Skeletal muscle satellite cell (primary cell): ENCODE data around the gene FOXP2.

ENCODE experiments used
- H3K27me3 ChIP-seq: 2 replicates; pipeline ENCODE4 v1.7.0; 2013; ENCODE audit warnings: low read length; ENCODE audit not compliant: control insufficient read depth, insufficient read depth
- H3K36me3 ChIP-seq: 2 replicates; pipeline ENCODE4 v1.7.0; 2013; ENCODE audit warnings: mild to moderate bottlenecking, control low read depth, low read length; ENCODE audit not compliant: insufficient read depth
- H3K4me1 ChIP-seq: 2 replicates; pipeline ENCODE4 v1.7.0; 2013; ENCODE audit warnings: low read length; ENCODE audit not compliant: control insufficient read depth, insufficient read depth
- H3K4me2 ChIP-seq: 2 replicates; pipeline ENCODE4 v1.7.0; 2013; ENCODE audit warnings: mild to moderate bottlenecking, low read length
- H3K4me3 ChIP-seq: 2 replicates; pipeline ENCODE4 v1.7.0; 2013; ENCODE audit warnings: low read length
- H3K9ac ChIP-seq: 2 replicates; pipeline ENCODE4 v1.7.0; 2013; ENCODE audit warnings: mild to moderate bottlenecking, low read depth, low read length, moderate library complexity
- H3K9me3 ChIP-seq: replicated peaks from 2 replicates; pipeline ENCODE4 v1.7.0; 2013; ENCODE audit warnings: mild to moderate bottlenecking, control low read depth, low read length

FOXP2 gene

DNA sequence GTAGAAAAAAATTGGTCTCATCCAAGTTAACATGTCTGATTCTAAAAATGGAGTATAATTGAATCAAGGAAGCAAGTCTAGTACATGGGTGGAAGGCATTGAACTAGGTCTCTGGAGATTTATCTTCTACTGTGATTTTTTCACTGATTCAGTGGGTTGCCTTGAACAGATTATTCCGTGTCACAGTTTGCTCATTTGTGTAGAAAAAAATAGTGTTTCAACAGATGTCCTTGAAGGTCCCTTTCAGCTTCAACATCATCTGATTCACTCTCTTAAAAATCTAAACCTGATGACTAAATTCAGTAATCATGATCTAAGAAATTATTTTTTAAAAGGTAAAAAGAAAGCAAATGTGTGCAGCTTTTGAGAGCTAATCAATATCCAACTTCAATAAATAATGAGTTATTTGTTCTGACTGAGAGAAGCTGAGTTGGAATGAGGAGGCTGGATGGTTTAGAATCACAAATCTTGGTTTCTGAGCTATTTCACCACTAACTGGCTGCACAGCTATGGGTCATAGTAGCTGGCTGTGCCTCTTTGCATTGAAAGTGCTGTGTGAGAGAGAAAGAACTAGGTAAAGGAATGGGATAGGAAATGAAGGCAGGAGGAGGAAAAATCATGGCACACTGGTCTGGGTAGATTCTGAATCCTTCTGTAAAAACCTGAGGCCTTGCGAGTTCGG is 285.8 kb downstream of the FOXP2 start:
- H3K9ac ChIP-seq = no peak overlapping the region
- H3K27me3 ChIP-seq = no peaks in the 10 kb centered on the region
- H3K4me3 ChIP-seq = no peak overlapping the region
- no peak overlapping the region for H3K4me2 ChIP-seq
- no peaks in the 10 kb centered on the region for H3K36me3 ChIP-seq
- H3K9me3 ChIP-seq = no peaks in the 10 kb centered on the region
- H3K4me1 ChIP-seq = no peaks in the 10 kb centered on the region

- H3K4me3 ChIP-seq = no peak overlapping the region
- H3K4me1 ChIP-seq = no peaks in the 10 kb centered on the region
- H3K4me2 ChIP-seq = no peak overlapping the region
- no peaks in the 10 kb centered on the region for H3K9me3 ChIP-seq
- no peaks in the 10 kb centered on the region for H3K27me3 ChIP-seq
- no peaks in the 10 kb centered on the region for H3K36me3 ChIP-seq
- no peak overlapping the region for H3K9ac ChIP-seq
Measured at GRCh38 chr7:114703677-114704076, 289.1 kb downstream of the FOXP2 start.

DNA sequence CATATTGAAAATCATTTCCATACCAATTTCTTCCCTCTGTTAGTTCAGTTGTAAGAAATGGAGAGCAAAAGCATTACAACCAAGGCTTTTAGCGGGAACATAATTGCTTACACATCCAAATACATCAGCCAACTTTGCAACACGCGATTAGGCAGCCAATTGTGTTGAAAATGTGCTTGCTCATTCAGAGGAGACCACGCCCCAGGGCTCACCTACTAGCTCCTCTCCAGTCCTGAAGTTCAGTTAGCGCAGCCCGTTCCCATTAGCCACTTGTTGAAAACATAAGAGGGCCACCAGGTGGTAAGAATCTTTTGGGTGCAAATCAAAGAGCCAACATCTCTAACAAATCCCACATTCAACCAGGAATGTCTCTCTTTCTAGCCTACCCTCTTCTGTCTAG is 294.0 kb downstream of the FOXP2 start:
- Histone ChIP-seq H3K27me3 (no peaks in the 10 kb centered on the region), H3K4me3 (no peak overlapping the region), H3K9me3 (no peaks in the 10 kb centered on the region), H3K4me2 (no peak overlapping the region), H3K36me3 (no peaks in the 10 kb centered on the region), H3K9ac (no peak overlapping the region), H3K4me1 (no peaks in the 10 kb centered on the region)

- H3K4me2 ChIP-seq = no peak overlapping the region
- no peak overlapping the region for H3K4me3 ChIP-seq
- H3K9me3 ChIP-seq = no peaks in the 10 kb centered on the region
- H3K27me3 ChIP-seq = no peaks in the 10 kb centered on the region
- no peaks in the 10 kb centered on the region for H3K4me1 ChIP-seq
- H3K9ac ChIP-seq = no peak overlapping the region
- H3K36me3 ChIP-seq = no peaks in the 10 kb centered on the region
Measured at GRCh38 chr7:114710499-114710898, 295.9 kb downstream of the FOXP2 start.

- Histone ChIP-seq H3K4me1 (no peaks in the 10 kb centered on the region), H3K36me3 (no peaks in the 10 kb centered on the region), H3K9ac (no peak overlapping the region)
Measured at GRCh38 chr7:114711241-114711640, 296.6 kb downstream of the FOXP2 start.

GRCh38 chr7:114715907-114716306 is 301.3 kb downstream of the FOXP2 start:
- Histone ChIP-seq H3K36me3 (no peaks in the 10 kb centered on the region), H3K4me2 (no peak overlapping the region), H3K4me3 (no peak overlapping the region), H3K27me3 (no peaks in the 10 kb centered on the region), H3K4me1 (no peaks in the 10 kb centered on the region), H3K9me3 (no peaks in the 10 kb centered on the region), H3K9ac (no peak overlapping the region)

More at GRCh38 chr7:114711241-114711640, 296.6 kb downstream of the FOXP2 start:
- Histone ChIP-seq H3K4me3 (no peak overlapping the region), H3K4me2 (no peak overlapping the region), H3K9me3 (no peaks in the 10 kb centered on the region), H3K27me3 (no peaks in the 10 kb centered on the region)

- no peak overlapping the region for H3K9ac ChIP-seq
- no peaks in the 10 kb centered on the region for H3K9me3 ChIP-seq
- H3K27me3 ChIP-seq = no peaks in the 10 kb centered on the region
- no peak overlapping the region for H3K4me3 ChIP-seq
- H3K36me3 ChIP-seq = no peaks in the 10 kb centered on the region
- H3K4me2 ChIP-seq = no peak overlapping the region
- peaks cover 5% of the 10 kb centered on the region for H3K4me1 ChIP-seq
Measured at GRCh38 chr7:114718861-114719260, 304.2 kb downstream of the FOXP2 start.

- H3K36me3 ChIP-seq = no peaks in the 10 kb centered on the region
- no peak overlapping the region for H3K4me2 ChIP-seq
- no peak overlapping the region for H3K9ac ChIP-seq
- no peaks in the 10 kb centered on the region for H3K27me3 ChIP-seq
- H3K9me3 ChIP-seq = no peaks in the 10 kb centered on the region
- peaks cover 5% of the 10 kb centered on the region for H3K4me1 ChIP-seq
- H3K4me3 ChIP-seq = no peak overlapping the region
Measured at GRCh38 chr7:114720725-114721124, 306.1 kb downstream of the FOXP2 start.

DNA sequence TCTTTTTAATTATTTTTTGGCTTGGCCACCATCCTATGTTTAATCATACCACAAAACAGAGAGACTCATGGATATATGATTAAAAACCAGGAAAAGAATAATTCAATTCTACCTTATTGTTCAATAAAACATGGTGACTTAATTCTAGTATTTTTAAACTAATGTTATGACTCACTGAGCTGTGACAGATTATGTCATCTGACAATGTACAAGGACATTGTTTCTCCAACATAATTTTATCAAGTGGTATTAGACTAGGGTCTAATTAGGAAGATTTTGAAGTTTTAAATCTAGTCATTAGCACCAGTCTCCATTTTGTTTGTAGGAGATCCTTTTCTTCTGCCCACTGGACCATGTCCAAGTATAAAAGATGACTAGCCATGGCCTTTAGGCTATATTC is 307.9 kb downstream of the FOXP2 start:
- H3K9me3 ChIP-seq = no peaks in the 10 kb centered on the region
- no peak overlapping the region for H3K4me3 ChIP-seq
- no peak overlapping the region for H3K9ac ChIP-seq
- H3K36me3 ChIP-seq = no peaks in the 10 kb centered on the region
- peaks cover 5% of the 10 kb centered on the region for H3K4me1 ChIP-seq
- no peaks in the 10 kb centered on the region for H3K27me3 ChIP-seq
- no peak overlapping the region for H3K4me2 ChIP-seq

DNA sequence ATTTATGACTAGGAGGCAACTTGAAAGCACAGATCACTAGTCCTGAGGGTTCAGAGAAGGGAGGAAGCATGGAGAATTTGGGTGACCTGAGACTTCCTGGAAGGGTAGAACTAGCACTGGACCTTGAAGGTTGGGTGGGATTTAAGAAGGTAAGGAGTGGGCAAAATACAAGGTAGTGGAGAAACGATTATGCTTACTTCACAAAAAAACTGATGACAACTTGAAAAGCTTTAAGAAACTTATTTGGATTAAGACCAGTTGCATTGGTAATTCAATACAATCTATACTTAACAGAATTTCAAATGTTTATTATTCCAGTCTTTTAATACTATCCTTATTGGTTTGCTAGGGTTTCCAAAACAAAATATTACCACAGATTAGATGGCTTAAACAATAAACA is 308.7 kb downstream of the FOXP2 start:
- Histone ChIP-seq H3K9me3 (no peaks in the 10 kb centered on the region), H3K27me3 (no peaks in the 10 kb centered on the region), H3K4me1 (peaks cover 5% of the 10 kb centered on the region), H3K36me3 (no peaks in the 10 kb centered on the region), H3K4me3 (no peak overlapping the region), H3K4me2 (no peak overlapping the region), H3K9ac (no peak overlapping the region)

GRCh38 chr7:114740095-114740494 is 325.5 kb downstream of the FOXP2 start:
- no peaks in the 10 kb centered on the region for H3K36me3 ChIP-seq
- H3K4me1 ChIP-seq = no peaks in the 10 kb centered on the region
- H3K9me3 ChIP-seq = no peaks in the 10 kb centered on the region
- H3K9ac ChIP-seq = no peak overlapping the region
- no peak overlapping the region for H3K4me2 ChIP-seq
- no peak overlapping the region for H3K4me3 ChIP-seq
- no peaks in the 10 kb centered on the region for H3K27me3 ChIP-seq

GRCh38 chr7:114740941-114741340 is 326.3 kb downstream of the FOXP2 start:
- Histone ChIP-seq H3K9ac (no peak overlapping the region), H3K4me1 (no peaks in the 10 kb centered on the region), H3K27me3 (no peaks in the 10 kb centered on the region), H3K9me3 (no peaks in the 10 kb centered on the region), H3K36me3 (no peaks in the 10 kb centered on the region), H3K4me3 (no peak overlapping the region), H3K4me2 (no peak overlapping the region)
